ENCODE data around the gene SSBP3. TPM values are rescaled to one million over a fixed set of nuclear protein-coding genes. Genes with fewer than 3 reads are reported as not detected.

Gene SSBP3
- total RNA-seq, 1 experiment from 2014 or later = 37.5 TPM

GRCh38 chr1:54410359-54410758 is 4.2 kb upstream of the SSBP3 start:
- ChIA-PET CTCF (no interaction called here), POLR2A (no interaction called here), RAD21 (ENCODE audit: low non-redundant PET in 1 of 2, low total read pairs in 2 of 2, uncharacterized antibody in 2 of 2, unreplicated experiment in 2 of 2) (no interaction called here)
- peaks cover 8% of the 10 kb centered on the region; the same call in 1 of the 2 replicates for H3K27me3 ChIP-seq (ENCODE audit: insufficient read depth, low read length)
- H3K4me2 ChIP-seq (ENCODE audit: low read length) = no peak overlapping the region
- H3K36me3 ChIP-seq (ENCODE audit: control insufficient read depth in 1 of 2, insufficient read depth in 2 of 2, low read length in 2 of 2) = no peaks in the 10 kb centered on the region
- BruUV-seq (replicated peaks) = no TSS peak
- H2AFZ ChIP-seq (ENCODE audit: low read depth, low read length, poor library complexity, severe bottlenecking) = no peak overlapping the region
- H3K27ac ChIP-seq (ENCODE audit: low read depth, low read length) = no peak overlapping the region
- H3K9me2 ChIP-seq (ENCODE audit: insufficient read depth) = no peaks in the 10 kb centered on the region
- H4K20me1 ChIP-seq (ENCODE audit: insufficient read depth) = no peaks in the 10 kb centered on the region
- DNase-seq (ENCODE audit: low read depth, low spot score) = no peak
- no peak for ATAC-seq
- intact Hi-C loops (cut with micrococcal nuclease) = no loop called here
- TF ChIP-seq EGR1 (IDR thresholded peaks at IDR 0.05; ENCODE audit: low read depth) = no peak
- TF ChIP-seq CEBPB (IDR thresholded peaks at IDR 0.05; ENCODE audit: low read depth) = no peak
- TF ChIP-seq, protein P1, sequence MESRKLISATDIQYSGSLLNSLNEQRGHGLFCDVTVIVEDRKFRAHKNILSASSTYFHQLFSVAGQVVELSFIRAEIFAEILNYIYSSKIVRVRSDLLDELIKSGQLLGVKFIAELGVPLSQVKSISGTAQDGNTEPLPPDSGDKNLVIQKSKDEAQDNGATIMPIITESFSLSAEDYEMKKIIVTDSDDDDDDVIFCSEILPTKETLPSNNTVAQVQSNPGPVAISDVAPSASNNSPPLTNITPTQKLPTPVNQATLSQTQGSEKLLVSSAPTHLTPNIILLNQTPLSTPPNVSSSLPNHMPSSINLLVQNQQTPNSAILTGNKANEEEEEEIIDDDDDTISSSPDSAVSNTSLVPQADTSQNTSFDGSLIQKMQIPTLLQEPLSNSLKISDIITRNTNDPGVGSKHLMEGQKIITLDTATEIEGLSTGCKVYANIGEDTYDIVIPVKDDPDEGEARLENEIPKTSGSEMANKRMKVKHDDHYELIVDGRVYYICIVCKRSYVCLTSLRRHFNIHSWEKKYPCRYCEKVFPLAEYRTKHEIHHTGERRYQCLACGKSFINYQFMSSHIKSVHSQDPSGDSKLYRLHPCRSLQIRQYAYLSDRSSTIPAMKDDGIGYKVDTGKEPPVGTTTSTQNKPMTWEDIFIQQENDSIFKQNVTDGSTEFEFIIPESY (IDR thresholded peaks at IDR 0.05; ENCODE audit: extremely low read depth, insufficient replicate concordance, low read length) = no peak
- TF ChIP-seq, protein P2, sequence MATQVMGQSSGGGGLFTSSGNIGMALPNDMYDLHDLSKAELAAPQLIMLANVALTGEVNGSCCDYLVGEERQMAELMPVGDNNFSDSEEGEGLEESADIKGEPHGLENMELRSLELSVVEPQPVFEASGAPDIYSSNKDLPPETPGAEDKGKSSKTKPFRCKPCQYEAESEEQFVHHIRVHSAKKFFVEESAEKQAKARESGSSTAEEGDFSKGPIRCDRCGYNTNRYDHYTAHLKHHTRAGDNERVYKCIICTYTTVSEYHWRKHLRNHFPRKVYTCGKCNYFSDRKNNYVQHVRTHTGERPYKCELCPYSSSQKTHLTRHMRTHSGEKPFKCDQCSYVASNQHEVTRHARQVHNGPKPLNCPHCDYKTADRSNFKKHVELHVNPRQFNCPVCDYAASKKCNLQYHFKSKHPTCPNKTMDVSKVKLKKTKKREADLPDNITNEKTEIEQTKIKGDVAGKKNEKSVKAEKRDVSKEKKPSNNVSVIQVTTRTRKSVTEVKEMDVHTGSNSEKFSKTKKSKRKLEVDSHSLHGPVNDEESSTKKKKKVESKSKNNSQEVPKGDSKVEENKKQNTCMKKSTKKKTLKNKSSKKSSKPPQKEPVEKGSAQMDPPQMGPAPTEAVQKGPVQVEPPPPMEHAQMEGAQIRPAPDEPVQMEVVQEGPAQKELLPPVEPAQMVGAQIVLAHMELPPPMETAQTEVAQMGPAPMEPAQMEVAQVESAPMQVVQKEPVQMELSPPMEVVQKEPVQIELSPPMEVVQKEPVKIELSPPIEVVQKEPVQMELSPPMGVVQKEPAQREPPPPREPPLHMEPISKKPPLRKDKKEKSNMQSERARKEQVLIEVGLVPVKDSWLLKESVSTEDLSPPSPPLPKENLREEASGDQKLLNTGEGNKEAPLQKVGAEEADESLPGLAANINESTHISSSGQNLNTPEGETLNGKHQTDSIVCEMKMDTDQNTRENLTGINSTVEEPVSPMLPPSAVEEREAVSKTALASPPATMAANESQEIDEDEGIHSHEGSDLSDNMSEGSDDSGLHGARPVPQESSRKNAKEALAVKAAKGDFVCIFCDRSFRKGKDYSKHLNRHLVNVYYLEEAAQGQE (IDR thresholded peaks at IDR 0.05; ENCODE audit: low read depth) = no peak
- no peak for TF ChIP-seq CBX3 (IDR thresholded peaks at IDR 0.05; ENCODE audit: low read depth)
- no peak for TF ChIP-seq POLR2AphosphoS5 (IDR thresholded peaks at IDR 0.05; ENCODE audit: low read depth, low read length)
- TF ChIP-seq MAX (IDR thresholded peaks at IDR 0.05) = no peak
- no peak for TF ChIP-seq FOSL1 (IDR thresholded peaks at IDR 0.05; ENCODE audit: low read depth)
- H3K4me1 ChIP-seq (ENCODE audit: control insufficient read depth in 1 of 2, insufficient read depth in 2 of 2, low read length in 2 of 2) = peaks cover 25 to 30% of the 10 kb centered on the region in 2 experiments
- no peak overlapping the region for H3K9ac ChIP-seq (ENCODE audit: low read length)
- H3K79me2 ChIP-seq (ENCODE audit: insufficient read depth, low read length) = no peaks in the 10 kb centered on the region
- H3K9me3 ChIP-seq (ENCODE audit: control insufficient read depth in 1 of 2, insufficient read depth in 1 of 2, low read depth in 1 of 2, low read length in 2 of 2) = no peaks in the 10 kb centered on the region
- H3K4me3 ChIP-seq (replicated peaks in 1 of 2; ENCODE audit: low read depth in 1 of 2, low read length in 2 of 2) = no peak overlapping the region
